ENCODE data around the gene BEX5.
"Not testable (repeated sequence)": the region's sequence is repeated elsewhere in the genome, so short reads cannot be mapped to it uniquely, and the experiment has no call there.

BEX5 gene

GRCh38 chrX:102155806-102156179 lies at the start of gene BEX5:
Gene BEX5, minus strand, starts transcription at chrX:102155977. Its CDS starts 1,712 bp downstream, at chrX:102154265.
- DNase-seq (ENCODE audit: low read depth in 1 of 2, low spot score in 1 of 2), result peak; percentile 9 to 32

GRCh38 chrX:102185967-102186720 lies 30.4 kb upstream of the BEX5 start:
- DNase-seq (ENCODE audit: low read depth in 1 of 2, low spot score in 1 of 2), result no peak

GRCh38 chrX:102154900-102155805 lies 624 bp downstream of the BEX5 start:
- DNase-seq (ENCODE audit: low read depth in 1 of 2, low spot score in 1 of 2), result no peak

- no peak for DNase-seq (ENCODE audit: low read depth in 1 of 2, low spot score in 1 of 2)
These were observed 1.4 kb downstream of the BEX5 start for GRCh38 chrX:102154218-102154860.

- DNase-seq (ENCODE audit: low read depth in 1 of 2, low spot score in 1 of 2), result not testable (repeated sequence)
These were observed 13.5 kb downstream of the BEX5 start, which contains the start of gene TCEAL6 for GRCh38 chrX:102142274-102142673. Gene TCEAL6, minus strand, starts transcription at chrX:102142481.

- not testable (repeated sequence) for DNase-seq (ENCODE audit: low read depth in 1 of 2, low spot score in 1 of 2)
These were observed 14.1 kb downstream of the BEX5 start for GRCh38 chrX:102141631-102142030.

GRCh38 chrX:102140876-102141275 lies 14.9 kb downstream of the BEX5 start:
- DNase-seq (ENCODE audit: low read depth in 1 of 2, low spot score in 1 of 2), result not testable (repeated sequence)

- no peak for DNase-seq (ENCODE audit: low read depth in 1 of 2, low spot score in 1 of 2)
These were observed 17.7 kb downstream of the BEX5 start for GRCh38 chrX:102138064-102138463.

GRCh38 chrX:102129473-102129872 lies 26.3 kb downstream of the BEX5 start:
- DNase-seq (ENCODE audit: low read depth in 1 of 2, low spot score in 1 of 2), result no peak

GRCh38 chrX:102126863-102127262 lies 28.9 kb downstream of the BEX5 start:
- DNase-seq (ENCODE audit: low read depth in 1 of 2, low spot score in 1 of 2), result no peak

GRCh38 chrX:102126080-102126818 lies 29.5 kb downstream of the BEX5 start:
- not testable (repeated sequence) for DNase-seq (ENCODE audit: low read depth in 1 of 2, low spot score in 1 of 2)

GRCh38 chrX:102125436-102125835 lies 30.3 kb downstream of the BEX5 start, which contains the start of gene TCEAL2:
Gene TCEAL2, plus strand, starts transcription at chrX:102125679. Its CDS starts 1,152 bp downstream, at chrX:102126831.
- DNase-seq (ENCODE audit: low read depth in 1 of 2, low spot score in 1 of 2), result not testable (repeated sequence)

- DNase-seq (ENCODE audit: low read depth in 1 of 2, low spot score in 1 of 2), result not testable (repeated sequence)
These were observed 30.8 kb downstream of the BEX5 start for GRCh38 chrX:102125014-102125413.

- no peak for DNase-seq (ENCODE audit: low read depth in 1 of 2, low spot score in 1 of 2)
These were observed 40.0 kb downstream of the BEX5 start for GRCh38 chrX:102115748-102116147.

- no peak for DNase-seq (ENCODE audit: low read depth in 1 of 2, low spot score in 1 of 2)
These were observed 42.4 kb downstream of the BEX5 start for GRCh38 chrX:102113367-102113766.

Data from activated CD4-positive, alpha-beta T cell treated with anti-CD3 and anti-CD28 coated beads, Interleukin-2, amount 50 U/mL, for 24 hours (primary cell).